GM19463 (cell line): ENCODE results near the gene MPEG1.

ENCODE experiments used
- ATAC-seq: cut with Tn5 transposase; IDR thresholded peaks from one replicate; pipeline ENCODE4 v1.9.1; 2021; ENCODE audit warnings: mild to moderate bottlenecking, moderate library complexity; ENCODE audit not compliant: unreplicated experiment

The MPEG1 gene

GRCh38 chr11:59191095-59191494 lies 21.6 kb downstream of the MPEG1 start:
- ATAC-seq, result no peak

- ATAC-seq, result no peak
Observed at GRCh38 chr11:59189986-59190385, 22.7 kb downstream of the MPEG1 start.

- no peak for ATAC-seq
Observed at GRCh38 chr11:59188954-59189353, 23.8 kb downstream of the MPEG1 start.

- no peak for ATAC-seq
Observed at GRCh38 chr11:59187587-59187986, 25.1 kb downstream of the MPEG1 start.

- ATAC-seq, result no peak
Observed at GRCh38 chr11:59187035-59187434, 25.7 kb downstream of the MPEG1 start.

- peak; percentile 75 for ATAC-seq
Observed at GRCh38 chr11:59186130-59186594, 26.6 kb downstream of the MPEG1 start.

- ATAC-seq, result no peak
Observed at GRCh38 chr11:59185386-59185945, 27.3 kb downstream of the MPEG1 start.

- no peak for ATAC-seq
Observed at GRCh38 chr11:59184691-59185339, 27.9 kb downstream of the MPEG1 start.

GRCh38 chr11:59183771-59184170 lies 29.0 kb downstream of the MPEG1 start:
- no peak for ATAC-seq

- ATAC-seq, result no peak
Observed at GRCh38 chr11:59182457-59183151, 30.1 kb downstream of the MPEG1 start.

GRCh38 chr11:59181746-59182456 lies 30.8 kb downstream of the MPEG1 start:
- ATAC-seq, result no peak

GRCh38 chr11:59180907-59181306 lies 31.8 kb downstream of the MPEG1 start:
- no peak for ATAC-seq

GRCh38 chr11:59180168-59180776 lies 32.5 kb downstream of the MPEG1 start:
- no peak for ATAC-seq

GRCh38 chr11:59179121-59179520 lies 33.6 kb downstream of the MPEG1 start:
- ATAC-seq, result no peak

- no peak for ATAC-seq
Observed at GRCh38 chr11:59178402-59178801, 34.3 kb downstream of the MPEG1 start.

GRCh38 chr11:59176330-59176729 lies 36.4 kb downstream of the MPEG1 start:
- ATAC-seq, result no peak

- ATAC-seq, result no peak
Observed at GRCh38 chr11:59175091-59175501, 37.6 kb downstream of the MPEG1 start.

- no peak for ATAC-seq
Observed at GRCh38 chr11:59174664-59175033, 38.1 kb downstream of the MPEG1 start.

- ATAC-seq, result no peak
Observed at GRCh38 chr11:59173964-59174663, 38.6 kb downstream of the MPEG1 start.

GRCh38 chr11:59173080-59173963 lies 39.4 kb downstream of the MPEG1 start:
- no peak for ATAC-seq
